NOMO-1 treated with DMSO at 0.1 percent for 48 hours (cell line): ENCODE measurements around the gene HYLS1.
"Not testable (repeated sequence)": the region's sequence is repeated elsewhere in the genome, so short reads cannot be mapped to it uniquely, and the experiment has no call there.

Source experiments
- DNase-seq: peaks from one replicate; lab custom pipeline; 2025; ENCODE audit not compliant: unreplicated experiment; lab: John Stamatoyannopoulos, UW

HYLS1 gene

GRCh38 chr11:125887373-125888324 is at the start of gene HYLS1:
TSS of gene HYLS1 (plus strand) at chr11:125887668. CDS start at chr11:125899369, 11,701 bp downstream.
- DNase-seq: peak; percentile 95

DNA sequence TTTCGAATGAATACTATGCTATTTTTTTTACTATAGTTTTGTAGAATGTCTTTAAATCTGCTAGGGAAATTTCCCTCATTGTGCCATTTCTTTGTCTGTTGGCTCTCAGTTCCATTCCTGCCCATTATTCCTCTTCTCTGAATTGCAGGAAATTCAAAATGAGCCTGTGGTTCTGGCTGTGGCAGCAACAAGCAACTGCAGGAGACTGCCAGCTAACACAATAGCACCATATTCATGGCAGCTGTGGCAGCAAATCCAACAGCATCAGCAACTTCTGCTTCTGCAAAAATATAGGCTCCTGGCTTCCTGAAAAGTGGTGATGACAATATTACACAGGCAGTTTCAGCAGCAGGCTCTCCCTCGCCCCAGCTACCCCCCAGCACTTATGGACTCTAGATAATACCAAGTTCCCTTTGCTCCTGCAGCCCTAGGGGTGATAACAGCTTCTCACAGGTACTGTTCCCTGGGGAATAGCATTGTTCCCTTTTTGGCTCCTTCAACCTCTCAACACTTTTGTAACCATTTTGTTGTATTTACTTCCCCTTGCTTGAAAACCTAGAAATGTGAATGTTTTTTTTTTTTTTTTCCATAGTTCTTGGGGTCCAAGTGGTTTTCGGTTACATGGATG is 45.0 kb upstream of the HYLS1 start:
- DNase-seq: no peak

- no peak for DNase-seq
Measured at GRCh38 chr11:125846188-125846587, 41.3 kb upstream of the HYLS1 start.

- not testable (repeated sequence) for DNase-seq
Measured at GRCh38 chr11:125857670-125858069, 29.8 kb upstream of the HYLS1 start.

DNA sequence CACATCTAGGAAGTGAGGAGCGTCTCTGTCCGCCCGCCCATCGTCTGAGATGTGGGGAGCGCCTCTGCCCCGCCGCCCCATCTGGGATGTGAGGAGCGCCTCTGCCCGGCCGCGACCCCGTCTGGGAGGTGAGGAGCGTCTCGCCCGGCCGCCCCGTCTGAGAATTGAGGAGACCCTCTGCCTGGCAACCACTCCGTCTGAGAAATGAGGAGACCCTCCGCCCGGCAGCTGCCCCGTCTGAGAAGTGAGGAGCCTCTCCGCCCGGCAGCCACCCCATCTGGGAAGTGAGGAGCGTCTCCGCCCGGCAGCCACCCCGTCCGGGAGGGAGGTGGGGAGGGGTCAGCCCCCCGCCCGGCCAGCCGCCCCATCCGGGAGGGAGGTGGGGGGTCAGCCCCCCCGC is 24.7 kb upstream of the HYLS1 start:
- not testable (repeated sequence) for DNase-seq

DNA sequence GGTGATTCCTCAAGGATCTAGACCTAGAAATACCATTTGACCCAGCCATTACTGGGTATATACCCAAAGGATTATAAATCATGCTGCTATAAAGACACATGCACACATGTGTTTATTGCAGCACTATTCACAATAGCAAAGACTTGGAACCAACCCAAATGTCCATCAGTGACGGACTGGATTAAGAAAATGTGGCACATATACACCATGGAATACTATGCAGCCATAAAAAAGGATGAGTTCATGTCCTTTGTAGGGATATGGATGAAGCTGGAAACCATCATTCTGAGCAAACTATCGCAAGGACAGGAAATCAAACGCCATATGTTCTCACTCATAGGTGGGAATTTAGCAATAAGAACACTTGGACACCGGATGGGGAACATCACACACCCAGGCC is 22.1 kb upstream of the HYLS1 start:
- DNase-seq: not testable (repeated sequence)

DNA sequence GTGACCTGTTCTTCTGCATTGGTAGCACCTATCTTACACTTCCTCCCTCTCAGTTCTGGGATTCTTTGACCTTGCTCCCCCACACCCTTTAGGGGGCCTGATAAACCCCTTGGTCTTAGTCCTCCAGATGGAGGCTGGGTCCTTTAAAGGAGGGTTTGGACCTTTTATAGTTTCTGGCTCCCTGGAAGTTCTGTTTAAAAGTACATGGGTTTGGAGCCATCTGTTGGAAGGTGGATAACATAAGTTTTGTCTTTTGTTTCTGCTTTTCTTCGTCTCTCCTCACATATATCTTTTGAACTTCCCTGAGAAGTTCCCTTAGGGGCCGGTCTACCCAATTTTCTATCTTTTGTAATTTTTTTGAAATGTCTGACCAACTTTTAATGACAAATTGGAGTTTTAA is 17.9 kb upstream of the HYLS1 start:
- DNase-seq: no peak

DNA sequence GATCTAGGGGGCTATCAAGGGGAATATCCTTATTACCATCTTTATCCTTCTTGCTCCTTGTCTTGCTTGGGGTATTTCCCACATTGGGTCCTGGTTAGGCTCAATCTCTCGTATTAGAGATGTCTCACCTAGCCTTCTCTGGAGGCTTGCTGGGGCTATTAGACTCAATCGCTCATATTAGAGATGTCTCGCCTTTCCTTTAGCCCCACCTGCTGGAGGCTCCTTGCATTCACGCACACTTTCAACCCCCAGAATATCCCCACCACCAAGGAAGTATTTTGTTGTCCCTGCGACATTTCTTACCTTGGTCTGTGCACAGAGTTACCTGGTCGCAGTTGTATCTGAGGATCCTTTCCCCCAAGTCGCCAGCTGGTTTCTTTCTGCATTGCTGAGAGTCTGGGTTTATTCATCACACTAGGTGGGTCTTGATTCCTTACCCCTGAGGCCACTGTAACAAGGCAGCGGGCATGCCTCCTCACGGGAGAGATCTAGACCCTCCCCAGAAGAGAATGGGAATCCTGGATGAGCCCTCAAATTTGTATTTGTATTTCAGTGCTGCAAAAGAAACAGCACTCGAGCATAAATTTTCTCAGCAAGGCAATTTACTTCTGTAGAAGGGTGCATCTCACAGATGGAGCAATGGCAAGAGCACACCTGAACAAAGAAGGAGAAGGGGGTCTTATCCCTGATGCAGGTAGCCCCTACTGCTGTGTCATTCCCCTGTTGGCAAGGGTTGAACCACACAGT is 15.9 kb upstream of the HYLS1 start:
- DNase-seq: no peak

DNA sequence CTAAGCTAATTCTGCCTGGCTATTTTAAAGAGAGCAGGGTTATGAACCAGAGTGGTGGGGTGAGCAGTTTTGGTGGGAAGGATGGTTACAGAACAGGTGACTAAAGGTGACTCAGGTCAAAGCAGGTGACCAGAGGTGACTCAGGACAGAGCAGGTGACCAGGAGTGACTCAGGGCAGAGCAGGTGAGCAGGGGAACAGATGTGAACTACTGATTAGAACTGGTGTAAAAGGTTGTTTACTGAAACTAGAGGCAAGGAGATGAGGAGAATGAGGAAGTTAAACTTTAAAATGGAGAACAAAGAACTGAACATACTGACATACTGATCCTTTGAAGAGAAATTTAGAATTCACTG is 15.4 kb upstream of the HYLS1 start:
- no peak for DNase-seq

DNA sequence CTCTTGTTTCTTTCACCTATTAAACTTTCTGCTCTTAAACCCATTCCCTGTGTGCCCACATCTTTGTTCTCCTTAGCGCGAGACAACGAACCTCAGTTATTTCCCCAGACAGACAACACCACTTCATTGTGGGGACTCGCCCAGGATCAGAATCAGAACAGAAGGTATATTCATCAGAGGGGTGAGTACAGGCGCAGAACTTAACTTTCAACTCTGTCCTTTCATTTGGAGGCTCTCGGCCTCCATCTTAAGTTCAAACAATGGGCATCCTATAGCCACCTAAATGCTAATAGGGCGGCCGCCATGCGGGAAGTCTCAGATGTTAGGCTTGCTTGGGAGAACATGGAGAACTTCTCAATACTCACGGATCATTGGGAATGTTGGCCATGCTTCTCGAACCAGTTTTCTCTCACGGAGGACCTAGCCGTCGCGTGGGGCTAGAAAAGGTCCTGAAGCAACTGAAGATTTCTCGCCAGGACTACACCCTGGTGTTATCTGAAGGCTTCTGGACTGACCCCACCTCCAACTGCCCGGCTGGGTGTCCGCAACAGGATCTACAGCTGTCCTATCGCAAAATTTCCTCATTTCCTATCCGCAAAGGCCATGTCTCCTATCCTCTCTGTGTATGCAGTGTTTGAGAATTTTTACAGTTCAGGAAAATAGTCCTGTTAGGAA is 13.4 kb upstream of the HYLS1 start:
- no peak for DNase-seq

DNA sequence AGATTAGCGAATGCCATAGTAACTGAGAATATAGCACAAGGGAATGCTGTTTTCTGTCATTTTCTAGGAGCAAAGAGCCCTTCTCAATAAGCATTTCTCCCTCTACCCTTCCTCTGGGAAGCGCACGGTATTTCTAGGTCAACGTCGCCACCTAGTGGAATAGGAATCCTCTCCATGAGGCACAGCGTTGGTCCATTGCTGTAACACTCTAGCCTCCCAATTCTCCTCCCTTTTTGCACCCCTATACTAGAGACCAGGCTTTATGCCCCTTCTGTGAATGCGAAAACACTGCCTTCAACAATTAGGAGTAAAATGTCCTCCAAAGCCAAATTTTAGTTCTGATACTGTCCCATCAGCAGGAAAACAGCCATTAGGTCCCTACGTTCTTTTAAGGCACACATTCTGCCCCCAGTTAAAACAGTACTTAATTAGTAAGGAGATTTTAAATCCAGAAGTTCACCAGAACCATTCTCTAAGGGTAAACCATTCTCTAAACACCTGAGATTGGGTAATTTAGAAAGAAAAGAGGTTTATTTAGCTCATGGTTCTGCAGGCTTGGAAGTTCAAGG is 12.8 kb upstream of the HYLS1 start:
- DNase-seq: peak; percentile 49

GRCh38 chr11:125881291-125881690 is 6.2 kb upstream of the HYLS1 start:
- no peak for DNase-seq

- DNase-seq: no peak
Measured at GRCh38 chr11:125883375-125883774, 4.1 kb upstream of the HYLS1 start.

DNA sequence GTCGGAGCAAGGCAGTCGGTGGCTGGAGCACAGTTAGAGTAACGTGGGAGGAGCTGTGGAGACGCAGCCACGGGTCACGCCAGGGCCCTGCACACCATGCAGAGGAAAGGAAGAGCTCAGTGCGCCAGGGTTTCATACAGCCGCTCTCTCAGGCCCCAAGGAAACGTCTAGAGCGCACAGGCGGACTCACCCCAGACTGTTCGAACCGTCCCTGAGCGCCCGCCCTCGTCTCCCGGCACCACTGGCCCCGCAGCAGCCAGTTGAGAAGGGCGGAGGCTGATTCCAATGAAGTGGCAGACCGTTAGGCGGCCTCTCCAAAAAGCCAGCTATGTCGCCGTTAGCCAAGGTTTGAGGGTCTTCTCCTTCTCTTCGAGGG is 483 bp upstream of the HYLS1 start:
- DNase-seq: peak; percentile 56

DNA sequence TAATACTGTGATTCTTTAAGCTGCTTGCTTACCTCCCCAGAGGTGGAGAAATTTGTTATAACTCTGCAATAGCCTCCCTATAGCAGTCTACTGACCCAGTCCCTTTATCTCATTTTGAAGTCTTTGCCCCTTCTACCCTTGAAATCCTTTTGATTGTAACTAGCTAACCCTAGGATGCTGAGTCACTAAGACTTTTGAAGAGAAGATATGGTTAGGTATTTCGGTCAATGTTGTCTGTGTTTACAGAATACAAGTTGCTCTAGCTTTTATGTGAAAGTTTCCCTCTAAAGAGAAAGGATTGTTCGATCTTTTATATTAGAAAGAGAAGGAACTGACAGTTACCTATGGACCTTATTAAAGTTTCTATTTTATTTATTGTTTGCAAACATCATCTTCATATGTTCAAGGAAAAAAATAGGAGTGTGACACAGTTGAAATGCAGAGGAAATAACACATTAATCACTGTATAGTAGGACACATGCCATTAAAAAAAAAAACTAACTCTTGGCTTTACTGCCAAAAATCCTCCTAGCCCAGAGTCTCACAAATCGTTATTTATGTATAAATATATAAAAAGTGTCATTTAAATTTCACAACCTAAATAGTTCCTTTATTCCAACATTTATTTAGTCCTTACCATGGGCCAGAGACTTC is 3.1 kb downstream of the HYLS1 start:
- DNase-seq: no peak

DNA sequence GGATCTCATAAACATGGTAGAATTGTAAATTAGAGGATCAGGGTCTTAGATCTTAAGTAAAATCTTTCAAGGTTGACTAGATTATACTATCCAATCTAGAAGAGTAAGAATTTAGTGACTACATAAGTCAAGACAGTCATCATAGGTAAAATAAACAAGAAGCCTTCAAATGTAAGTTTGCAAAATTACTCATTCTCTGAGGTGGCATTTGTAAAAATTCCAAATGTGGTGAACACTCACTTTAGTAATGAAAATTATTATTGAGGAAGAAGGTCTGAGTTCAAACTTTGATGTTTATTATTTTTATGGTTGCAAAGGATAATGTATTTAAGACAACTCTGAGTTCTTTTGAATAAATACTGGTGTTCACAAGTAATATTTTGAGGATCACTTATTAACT is 4.6 kb downstream of the HYLS1 start:
- DNase-seq: no peak

DNA sequence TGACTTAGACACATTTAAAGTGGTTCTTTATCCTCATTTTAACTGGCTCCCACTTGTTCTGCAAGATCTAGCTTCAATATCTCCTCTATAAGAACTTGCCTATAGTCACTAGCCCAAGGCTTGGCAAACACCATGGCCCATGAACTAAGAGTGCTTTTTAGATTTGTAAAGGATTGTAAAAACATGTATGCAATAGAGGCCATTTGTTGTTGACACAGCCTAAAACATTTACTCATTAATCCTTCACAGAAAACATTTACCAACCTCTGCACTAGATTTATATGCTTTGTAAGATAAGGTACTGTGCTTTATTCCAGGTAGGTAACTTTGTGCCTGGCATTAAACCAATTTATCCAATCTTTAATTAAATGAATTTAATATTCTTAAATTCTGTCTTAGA is 5.5 kb downstream of the HYLS1 start:
- no peak for DNase-seq

DNA sequence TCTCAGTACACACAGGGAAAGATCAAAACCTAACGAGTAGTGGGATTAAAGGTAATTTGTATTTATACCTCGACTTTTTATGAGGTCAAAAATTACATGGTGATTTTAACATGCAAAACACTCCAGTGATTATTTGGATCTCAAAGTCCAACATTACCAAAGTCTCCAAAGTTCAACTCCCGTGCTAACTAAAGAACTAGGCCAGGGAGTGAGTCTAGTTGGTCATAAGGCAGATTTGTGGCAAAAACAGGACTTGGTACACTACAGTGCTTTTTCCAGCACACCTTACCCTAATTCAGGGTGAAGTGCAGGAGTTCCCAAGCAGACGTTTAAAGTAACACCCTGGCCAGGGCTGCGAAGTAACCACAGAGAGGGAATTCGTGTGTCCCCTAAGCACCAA is 14.4 kb downstream of the HYLS1 start:
- DNase-seq: no peak

- no peak for DNase-seq
Measured at GRCh38 chr11:125902277-125902926, 14.9 kb downstream of the HYLS1 start.
